Right ventricle myocardium superior (tissue), 1 donor: ENCODE data around the gene AMELY. TPM values are rescaled to one million over a fixed set of nuclear protein-coding genes. Genes with fewer than 3 reads are reported as not detected.
"Not testable (repeated sequence)": the region's sequence is repeated elsewhere in the genome, so short reads cannot be mapped to it uniquely, and the experiment has no call there.

Source experiments
- ATAC-seq: fragments of 200-7000 bp; cut with Tn5 transposase; one replicate; pipeline ENCODE4 v1.9.1; 2020; ENCODE audit warnings: mild to moderate bottlenecking; ENCODE audit not compliant: poor library complexity
- DNase-seq: peaks from one replicate; pipeline ENCODE4 v3.0.0-alpha.2; 2020
- intact Hi-C: fragments of 100-400 bp; cut with DNase I; formaldehyde crosslinking; loops from one replicate; pipeline ENCODE4 v1.11.2; 2022
- long read RNA-seq: library from polyadenylated mRNA; unstranded; transcript quantifications from one replicate; pipeline ENCODE4 v2.0.0, GENCODE V29; 2021
- total RNA-seq: library from RNA; stranded (reverse); fragmentation: NEBNext Ultra II Directional; extraction: Animal tissue kit (Norgen Biotek cat#: 25700); gene quantifications from one replicate; pipeline ENCODE4 v1.2.1, GENCODE V29; 2021
- donor health status: DM: no; HTN: yes; CAD: no; lungs with severe emphysema.

Gene AMELY, protein sequence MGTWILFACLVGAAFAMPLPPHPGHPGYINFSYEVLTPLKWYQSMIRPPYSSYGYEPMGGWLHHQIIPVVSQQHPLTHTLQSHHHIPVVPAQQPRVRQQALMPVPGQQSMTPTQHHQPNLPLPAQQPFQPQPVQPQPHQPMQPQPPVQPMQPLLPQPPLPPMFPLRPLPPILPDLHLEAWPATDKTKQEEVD
- total RNA-seq: not detected
- long read RNA-seq: 0 reads

DNA sequence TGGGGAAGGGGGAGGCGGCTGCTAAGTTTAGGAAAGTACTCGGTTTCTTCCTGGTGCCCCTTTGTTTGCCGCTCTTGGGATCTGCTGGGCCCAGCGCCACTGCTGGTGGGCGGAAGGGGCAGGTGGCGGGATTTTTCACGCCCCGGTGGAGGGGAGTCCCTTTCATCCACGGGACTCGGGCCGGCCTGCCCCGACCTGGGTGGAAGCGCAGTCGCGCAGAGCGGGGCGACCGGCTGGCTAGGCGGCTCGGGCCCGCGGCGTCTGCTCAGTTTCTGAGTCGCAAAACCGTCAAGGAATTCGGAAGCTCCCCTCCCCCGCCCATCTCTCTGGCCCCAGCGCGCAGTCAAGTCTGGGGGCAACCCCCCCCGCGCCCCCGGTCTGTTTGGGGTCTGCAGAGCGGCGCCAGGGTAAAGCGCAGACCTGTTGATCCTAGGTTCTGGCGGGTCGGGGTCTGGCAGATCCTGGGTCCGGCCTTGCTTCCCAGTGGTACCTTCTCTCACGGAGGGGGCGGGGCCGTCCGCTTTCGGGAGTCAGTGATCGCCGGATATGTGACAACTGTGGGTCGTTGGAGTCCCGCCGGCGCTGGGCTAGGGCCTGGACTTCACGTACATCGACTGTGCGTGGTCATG is at the start of gene AMELY:
TSS of gene AMELY (minus strand) at position 500 of the 629 bp plus-strand sequence. CDS start 39,144 bp downstream, outside the sequence.
- intact Hi-C loops: no loop called here
- DNase-seq (no peak), ATAC-seq (no peak)

DNA sequence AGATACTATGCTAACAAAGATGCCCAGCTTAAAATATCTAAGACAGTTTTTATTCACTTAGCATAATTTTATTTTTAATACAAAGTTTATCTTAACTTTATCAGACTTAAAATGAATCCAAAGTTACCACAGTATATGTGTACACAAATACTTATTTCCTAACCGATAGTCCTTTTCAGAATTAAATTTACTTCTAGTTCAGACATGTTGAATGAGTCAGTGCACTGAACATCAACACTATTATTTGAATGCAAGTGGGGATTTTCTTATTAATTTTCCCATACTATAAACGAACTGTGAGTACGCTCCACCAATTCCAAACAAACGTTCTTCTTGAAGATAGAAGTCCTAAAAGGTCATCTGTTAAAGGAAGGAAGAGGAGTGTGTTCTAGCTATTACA is 38.4 kb upstream of the AMELY start:
- ATAC-seq (no peak), DNase-seq (no peak)
- intact Hi-C loops: no loop called here

DNA sequence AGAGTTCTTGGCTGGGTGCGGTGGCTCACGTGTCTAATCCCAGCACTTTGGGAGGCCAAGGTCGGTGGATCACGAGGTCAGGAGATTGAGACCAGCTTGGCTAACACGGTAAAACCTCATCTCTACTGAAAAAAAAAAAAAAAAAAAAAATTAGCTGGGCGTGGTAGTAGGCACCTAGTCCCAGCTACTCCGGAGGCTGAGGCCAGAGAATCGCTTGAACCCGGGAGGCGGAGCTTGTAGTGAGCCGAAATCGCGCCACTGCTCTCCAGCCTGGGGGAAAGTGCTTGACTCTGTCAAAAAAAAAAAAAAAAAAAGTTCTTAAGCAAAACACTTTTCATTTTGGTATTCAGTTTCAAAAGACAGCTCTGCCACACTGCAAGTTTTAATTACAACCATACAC is 36.8 kb upstream of the AMELY start:
- ATAC-seq (no peak), DNase-seq (no peak)
- intact Hi-C loops: no loop called here

DNA sequence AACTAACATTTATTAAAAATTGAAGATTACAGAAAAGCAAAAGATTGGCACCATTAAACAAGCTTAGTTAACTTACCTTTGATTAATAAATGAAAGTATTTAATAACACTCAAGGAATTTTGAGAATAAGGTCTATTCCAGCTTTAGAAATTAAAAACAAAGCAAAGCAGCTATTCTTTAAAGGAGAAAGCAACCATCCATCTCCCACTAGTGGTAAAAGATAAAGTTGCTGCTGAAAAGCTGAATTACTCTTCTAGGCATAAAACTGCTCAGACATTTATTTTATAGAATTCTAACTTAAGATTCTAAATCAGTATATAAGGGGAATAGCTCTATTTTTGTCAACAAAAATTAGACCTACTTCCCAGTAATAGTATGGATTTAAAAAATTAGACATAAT is 36.1 kb upstream of the AMELY start:
- DNase-seq: no peak
- intact Hi-C loops: no loop called here
- no peak for ATAC-seq

DNA sequence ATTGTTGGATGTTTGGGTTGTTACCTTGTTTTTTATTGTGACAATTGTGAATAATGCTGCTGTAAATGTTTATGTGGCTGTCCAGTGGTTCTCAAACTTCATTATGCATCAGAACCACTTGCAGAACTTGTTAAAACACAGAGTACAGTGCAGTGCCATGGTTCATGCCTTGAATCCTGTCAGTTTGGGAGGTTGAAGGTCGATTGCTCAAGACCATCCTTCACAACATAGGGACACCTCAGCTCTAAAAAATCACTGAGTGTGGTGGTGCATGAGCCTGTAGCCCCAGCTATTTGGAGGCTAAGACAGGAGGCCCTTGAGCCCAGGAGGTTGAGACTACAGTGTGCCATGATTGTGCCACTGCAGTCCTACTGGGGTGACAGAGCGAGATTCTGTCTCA is 23.9 kb upstream of the AMELY start:
- ATAC-seq: no peak
- DNase-seq: no peak
- intact Hi-C loops: no loop called here

DNA sequence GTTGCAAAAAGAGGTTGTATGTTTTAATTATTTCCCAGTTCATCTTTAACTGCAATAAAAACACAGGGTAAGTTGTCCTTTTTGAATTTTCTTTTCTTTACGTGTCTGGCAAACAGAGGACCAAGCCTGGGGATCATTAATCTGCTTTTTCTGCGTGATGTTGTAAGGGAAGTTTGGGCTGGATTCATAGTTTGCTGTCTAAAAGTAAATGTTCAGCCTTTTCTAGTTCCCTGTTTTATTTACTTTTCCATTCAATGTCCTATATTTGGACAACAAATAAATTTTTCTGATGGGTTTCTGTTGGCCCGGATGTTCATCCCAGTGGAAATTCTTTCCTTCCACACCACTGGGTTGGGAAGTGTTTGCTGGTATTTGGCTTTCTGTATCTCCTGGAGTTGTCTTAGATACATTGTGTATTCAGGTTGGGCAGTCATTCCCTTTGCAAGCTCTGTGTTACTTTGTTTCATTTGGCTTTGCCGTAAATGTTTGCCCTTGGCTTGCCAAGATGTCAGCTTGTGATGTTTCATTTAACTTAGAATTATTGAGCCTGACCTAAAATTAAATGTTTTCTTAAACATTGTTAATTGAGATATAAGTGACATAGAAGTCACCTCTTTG is 20.3 kb upstream of the AMELY start:
- ATAC-seq (no peak), DNase-seq (no peak)
- intact Hi-C loops: no loop called here

DNA sequence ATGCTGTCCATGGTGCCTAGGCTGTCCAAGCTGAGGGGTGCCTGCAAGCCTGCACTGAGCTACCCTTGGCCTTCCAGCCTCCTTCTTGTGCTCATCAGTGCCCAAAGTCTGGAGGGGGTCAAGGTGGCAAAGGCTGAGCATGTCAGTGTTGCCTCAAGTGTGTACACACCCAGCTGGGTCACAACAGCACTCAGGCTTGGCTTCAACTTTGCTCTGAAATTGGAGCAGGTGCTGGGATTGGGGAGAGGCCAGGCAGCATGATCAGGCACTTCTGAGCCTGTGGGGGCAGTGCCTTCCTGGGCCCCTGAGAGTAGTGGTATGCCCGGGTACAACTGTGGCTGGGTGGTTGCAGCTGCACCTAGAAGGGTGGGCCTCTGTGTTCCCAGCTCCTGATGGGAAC is 17.7 kb upstream of the AMELY start:
- DNase-seq: no peak
- intact Hi-C loops: no loop called here
- ATAC-seq: no peak

DNA sequence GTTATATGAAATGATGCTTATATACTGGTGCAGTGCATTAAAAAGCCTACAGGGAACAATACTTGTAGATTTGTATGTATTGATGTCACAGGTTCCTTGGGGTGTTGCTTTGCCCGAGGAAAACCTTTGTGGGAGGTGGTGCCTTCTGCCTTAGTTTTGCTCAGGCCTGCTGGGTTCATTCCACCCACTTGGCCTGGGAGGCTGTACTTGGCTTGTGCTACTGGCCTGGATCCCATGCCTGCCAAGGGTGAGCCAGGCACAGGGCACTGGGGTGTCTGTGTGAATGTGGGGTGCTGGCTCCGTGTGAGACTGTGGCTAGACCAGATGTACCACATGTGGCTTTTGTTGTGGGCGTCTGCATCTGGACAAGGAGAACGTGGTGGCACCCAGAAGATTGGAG is 16.7 kb upstream of the AMELY start:
- DNase-seq (no peak), ATAC-seq (no peak)
- intact Hi-C loops: no loop called here

DNA sequence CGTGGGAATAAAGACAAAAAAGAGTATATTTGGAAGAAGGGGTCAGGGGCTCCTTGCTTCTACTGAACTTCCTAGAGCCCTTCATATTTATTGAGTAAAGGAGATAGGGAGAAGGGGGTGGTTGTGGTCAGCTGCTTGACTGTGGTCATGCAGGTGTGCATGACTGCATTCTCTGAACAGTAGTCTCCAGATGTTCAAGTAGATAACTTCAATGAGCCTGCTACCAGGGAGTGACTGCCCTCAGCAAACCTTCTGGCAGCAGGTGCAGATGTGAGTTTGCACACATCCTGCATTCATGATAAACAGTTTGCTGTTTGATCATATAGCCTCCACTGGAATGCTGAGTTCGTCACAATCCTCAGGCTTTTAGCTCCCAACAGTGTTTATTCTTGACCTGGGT is 9.5 kb upstream of the AMELY start:
- intact Hi-C loops: no loop called here
- ATAC-seq (no peak), DNase-seq (no peak)

DNA sequence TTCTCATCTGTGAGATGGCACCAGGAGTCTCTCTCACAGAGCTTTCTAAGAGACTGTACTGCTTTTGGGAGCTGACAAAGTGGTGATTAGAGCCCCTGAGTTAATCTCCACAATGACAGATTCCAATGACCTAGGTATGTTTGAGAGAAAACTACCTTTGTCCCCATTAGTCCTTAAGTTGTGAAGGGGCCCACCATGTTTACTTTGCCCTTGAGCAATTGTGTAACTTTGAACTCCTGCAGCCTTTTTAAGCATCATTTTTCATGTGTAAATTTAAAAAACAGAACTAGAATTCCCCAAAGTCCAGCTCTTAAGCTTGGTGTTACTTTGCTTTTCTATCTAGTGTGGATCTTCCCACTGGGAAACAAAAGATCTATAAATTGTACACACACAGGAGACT is 1.8 kb upstream of the AMELY start:
- ATAC-seq (no peak), DNase-seq (no peak)
- intact Hi-C loops: no loop called here

DNA sequence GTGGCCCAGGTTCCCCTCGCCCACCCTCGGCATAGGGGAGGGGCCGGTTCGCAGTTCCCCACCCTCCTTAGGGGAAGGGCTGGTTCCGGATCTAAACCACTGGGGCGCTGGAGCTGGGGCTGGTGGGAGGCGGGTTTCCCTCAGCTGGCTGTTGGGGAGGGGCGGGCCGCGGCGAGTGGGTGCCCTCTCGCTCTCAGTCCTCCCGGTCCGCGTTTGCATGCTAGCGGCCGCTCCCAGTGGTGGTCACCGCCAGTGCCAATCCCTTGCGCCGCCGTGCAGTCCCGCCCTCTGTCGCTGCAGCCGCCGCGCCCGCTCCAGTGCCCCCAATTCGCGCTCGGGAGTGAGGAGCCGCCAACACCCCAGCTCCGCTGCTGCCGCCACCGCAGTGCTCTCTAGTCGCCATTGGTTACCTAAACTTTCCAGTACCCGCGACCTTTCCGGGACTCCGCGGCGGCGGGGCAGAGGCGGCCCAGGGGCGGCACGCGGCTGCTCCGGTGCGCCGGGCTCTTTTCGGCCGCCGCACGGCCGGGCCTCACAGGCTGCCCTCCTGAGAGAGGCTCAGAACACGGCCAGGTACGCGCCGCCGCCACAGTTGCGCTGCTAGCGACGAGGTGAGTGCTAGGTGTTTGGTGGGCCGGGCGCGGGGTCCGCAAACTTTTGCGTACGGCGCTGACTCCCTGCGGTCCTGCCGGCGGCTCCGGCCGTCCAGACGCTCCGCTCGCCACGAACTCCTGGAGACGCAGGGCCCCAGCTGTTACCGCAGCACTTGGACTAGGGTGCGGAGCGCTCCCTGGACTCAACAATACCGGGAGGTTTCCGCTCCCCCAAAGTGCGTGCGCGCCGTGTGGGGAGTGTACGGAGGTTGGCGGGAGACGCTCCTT is 940 bp downstream of the AMELY start, which contains the start of gene TBL1Y:
TSS of gene TBL1Y (plus strand) at position 326 of the 881 bp plus-strand sequence. CDS start 114,388 bp downstream, outside the sequence.
- intact Hi-C loops: no loop called here
- no peak for DNase-seq
- ATAC-seq: no peak

DNA sequence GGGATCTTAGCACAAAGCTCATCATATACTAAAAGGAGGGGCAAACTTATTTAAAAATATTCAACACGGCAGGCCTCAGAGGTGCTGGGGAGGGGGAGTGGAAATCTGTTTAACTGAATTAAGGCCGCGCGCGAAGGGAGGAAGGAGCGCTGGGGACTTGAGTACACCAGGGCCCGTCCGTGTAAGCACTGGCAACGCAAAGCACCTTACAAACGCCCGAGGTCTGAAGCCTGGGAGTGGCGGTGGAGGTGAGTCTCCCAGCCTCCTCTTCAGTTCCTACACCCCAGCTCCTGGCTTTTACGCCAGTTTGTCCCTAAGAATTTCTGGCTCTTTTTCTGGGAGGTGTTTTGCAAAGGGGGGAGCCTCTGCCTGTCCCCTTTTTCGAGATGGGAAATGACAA is 1.7 kb downstream of the AMELY start:
- intact Hi-C loops: no loop called here
- ATAC-seq: no peak
- DNase-seq: no peak

DNA sequence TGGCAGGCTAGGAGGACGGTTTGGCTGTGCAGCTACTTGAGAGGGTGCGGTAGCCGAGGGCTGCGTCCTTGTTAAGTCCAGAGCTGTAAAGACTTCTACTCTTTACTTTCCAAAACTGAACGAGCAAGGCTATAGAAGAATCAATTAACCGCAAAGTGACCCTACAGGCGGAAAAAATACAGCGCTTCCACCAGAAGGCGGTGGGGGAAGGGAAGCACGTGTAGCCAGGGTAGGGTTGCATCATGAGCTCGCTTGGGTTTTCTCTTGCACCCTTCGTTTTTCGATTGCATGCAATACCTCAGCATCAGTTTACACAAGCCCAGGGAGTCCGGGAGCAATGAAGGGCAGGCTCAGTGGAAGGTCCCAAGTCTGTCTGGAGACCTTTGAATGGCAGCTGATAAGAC is 2.4 kb downstream of the AMELY start:
- intact Hi-C loops: no loop called here
- DNase-seq (no peak), ATAC-seq (no peak)

DNA sequence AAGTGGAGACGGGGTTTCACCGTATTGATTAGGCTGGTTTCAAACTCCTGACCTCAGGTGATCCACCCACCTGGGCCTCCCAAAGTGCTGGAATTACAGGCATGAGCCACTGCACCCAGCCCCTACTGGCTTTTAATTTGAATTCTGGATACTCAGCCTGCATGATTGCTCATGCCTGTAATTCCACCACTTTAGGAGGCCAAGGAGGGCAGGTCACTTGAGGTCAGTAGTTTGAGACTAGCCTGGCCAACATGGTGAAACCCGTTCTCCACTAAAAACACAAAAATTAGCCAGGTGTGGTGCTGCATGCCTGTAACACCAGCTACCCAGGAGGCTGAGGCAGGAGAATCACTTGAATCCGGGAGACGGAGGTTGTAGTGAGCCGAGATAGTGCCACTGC is 3.5 kb downstream of the AMELY start:
- DNase-seq, ATAC-seq, intact Hi-C loops: not testable (repeated sequence)

DNA sequence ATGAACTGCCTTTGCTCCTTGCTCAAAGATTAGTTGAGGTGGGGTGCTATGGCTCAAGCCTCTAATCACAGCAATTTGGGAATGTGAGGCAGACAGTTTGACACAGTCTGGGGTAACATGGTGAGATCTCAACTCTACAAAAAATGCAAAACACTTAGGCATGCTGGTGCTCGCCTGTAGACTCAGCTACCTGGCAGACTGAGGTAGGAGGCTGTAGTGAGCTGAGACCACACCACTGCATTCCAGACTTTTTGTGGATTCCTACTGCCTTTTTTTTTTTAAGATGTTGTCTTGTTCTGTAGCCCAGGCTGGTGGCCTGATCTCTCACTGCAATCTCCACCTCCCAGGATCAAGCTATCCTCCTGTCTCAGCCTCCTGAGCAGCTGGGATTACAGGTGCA is 4.0 kb downstream of the AMELY start:
- no peak for ATAC-seq
- intact Hi-C loops: no loop called here

DNA sequence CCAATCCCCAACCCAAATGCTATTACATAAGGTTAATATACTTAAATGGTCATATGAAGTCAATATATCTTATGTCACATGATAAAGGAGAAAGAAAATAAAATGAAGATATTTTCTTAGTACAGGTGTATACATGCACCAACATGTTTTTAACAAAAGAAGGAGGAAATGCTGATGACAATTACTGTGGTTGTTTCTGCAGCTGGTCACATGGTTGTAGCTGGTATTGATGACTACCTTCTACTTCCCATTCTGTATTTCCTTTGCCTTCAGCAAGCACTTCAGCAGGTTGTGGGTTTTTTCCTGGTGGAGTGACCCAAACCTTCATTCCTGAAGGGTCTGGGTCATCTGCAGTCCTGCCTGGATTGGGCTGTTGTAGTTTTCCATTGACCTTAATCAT is 9.4 kb downstream of the AMELY start:
- DNase-seq, ATAC-seq, intact Hi-C loops: not testable (repeated sequence)

More for the DNA sequence above, 4.0 kb downstream of the AMELY start:
- no peak for DNase-seq

DNA sequence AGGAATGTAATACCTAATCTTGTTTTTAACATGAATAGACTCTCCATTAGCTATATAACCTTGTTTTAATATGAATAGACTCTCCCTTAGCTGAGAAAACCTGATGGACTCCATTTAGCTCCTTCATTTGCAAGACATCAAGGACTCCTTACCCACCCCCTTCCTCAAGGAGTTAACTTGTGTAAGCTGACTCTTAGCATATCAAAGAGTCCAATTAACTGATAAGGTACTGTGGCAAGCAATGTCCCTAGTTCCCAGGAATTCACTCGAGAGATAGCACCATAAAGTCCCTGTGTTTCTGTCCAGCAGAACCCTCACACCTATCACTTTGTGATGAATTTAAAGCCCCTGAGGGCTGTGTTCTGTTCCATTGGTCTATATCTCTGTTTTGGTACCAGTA is 16.3 kb downstream of the AMELY start:
- DNase-seq (no peak), ATAC-seq (no peak)
- intact Hi-C loops: no loop called here

DNA sequence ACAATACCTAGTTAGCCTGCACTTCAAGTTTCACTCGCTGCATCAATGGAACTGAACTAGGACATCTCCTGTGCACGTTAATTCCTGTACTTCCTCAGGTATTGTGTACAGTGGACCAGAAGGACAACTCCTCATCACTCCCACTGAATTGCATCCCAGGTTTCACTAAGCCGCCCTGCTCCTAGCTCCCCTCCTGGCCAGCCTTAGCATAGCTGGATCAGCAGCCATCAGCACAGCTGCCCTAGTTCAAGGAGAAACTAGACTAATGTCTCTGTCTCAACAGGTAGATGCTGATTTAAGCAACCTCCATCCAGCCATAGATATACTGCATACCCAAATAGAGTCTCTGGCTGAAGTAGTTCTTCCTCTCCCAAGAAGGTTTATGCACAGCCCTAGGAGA is 17.1 kb downstream of the AMELY start:
- intact Hi-C loops: no loop called here
- no peak for DNase-seq
- ATAC-seq: no peak

DNA sequence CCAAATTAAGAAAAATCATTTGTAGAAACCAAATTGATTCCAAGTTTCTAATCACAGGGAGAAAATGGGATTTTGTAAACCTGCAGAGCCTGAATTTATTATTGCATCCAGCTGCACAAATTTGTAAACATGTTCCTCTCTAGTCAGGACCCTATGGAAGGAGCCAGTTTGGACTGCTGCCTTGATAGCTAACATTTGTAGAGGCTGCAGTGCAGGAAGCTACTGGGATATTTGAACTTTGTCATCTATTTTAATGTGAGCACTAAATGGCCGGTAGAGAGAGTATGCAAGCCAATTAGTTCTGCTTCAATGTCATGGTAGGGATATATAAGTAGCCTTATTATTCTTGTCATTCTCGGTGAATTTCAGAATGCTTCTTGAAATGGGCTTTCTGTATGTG is 62.2 kb downstream of the AMELY start:
- ATAC-seq: no peak
- intact Hi-C loops: no loop called here
- DNase-seq: no peak
